ENCODE measurements around the gene CEACAM1.
"Not testable (repeated sequence)": the region's sequence is repeated elsewhere in the genome, so short reads cannot be mapped to it uniquely, and the experiment has no call there.

CEACAM1 gene

DNA sequence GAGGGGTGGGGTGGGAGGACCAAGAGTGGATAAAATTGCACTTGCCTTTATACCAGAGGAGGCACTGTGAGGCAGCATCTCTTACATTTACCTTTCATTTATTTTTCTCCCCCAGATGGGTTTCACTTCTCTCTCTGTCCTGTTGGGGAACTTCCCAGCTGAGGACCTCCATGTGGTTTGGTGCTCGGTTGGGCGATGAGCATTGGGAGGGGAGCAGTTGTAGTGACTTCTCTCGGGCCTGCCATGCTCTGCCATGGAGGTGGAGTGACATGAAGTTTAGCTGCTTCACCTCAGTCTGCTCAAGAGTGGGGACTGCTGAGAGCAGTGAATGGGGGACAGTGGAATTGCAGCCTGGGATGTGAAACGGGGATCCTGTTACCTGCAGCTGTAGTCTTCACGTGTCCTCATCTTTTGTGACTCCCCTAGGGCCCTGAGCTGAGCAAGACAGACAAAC, 62.4 kb downstream of the CEACAM1 start:
- no peak overlapping the region for H3K4me3 ChIP-seq (ENCODE audit: low read depth, low read length)
- TF ChIP-seq, protein P1, sequence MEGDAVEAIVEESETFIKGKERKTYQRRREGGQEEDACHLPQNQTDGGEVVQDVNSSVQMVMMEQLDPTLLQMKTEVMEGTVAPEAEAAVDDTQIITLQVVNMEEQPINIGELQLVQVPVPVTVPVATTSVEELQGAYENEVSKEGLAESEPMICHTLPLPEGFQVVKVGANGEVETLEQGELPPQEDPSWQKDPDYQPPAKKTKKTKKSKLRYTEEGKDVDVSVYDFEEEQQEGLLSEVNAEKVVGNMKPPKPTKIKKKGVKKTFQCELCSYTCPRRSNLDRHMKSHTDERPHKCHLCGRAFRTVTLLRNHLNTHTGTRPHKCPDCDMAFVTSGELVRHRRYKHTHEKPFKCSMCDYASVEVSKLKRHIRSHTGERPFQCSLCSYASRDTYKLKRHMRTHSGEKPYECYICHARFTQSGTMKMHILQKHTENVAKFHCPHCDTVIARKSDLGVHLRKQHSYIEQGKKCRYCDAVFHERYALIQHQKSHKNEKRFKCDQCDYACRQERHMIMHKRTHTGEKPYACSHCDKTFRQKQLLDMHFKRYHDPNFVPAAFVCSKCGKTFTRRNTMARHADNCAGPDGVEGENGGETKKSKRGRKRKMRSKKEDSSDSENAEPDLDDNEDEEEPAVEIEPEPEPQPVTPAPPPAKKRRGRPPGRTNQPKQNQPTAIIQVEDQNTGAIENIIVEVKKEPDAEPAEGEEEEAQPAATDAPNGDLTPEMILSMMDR (IDR thresholded peaks at IDR 0.05; ENCODE audit: borderline replicate concordance, insufficient read depth, low read depth, low read length), result peak; percentile 49; the same call in 1 of the 2 replicates

DNA sequence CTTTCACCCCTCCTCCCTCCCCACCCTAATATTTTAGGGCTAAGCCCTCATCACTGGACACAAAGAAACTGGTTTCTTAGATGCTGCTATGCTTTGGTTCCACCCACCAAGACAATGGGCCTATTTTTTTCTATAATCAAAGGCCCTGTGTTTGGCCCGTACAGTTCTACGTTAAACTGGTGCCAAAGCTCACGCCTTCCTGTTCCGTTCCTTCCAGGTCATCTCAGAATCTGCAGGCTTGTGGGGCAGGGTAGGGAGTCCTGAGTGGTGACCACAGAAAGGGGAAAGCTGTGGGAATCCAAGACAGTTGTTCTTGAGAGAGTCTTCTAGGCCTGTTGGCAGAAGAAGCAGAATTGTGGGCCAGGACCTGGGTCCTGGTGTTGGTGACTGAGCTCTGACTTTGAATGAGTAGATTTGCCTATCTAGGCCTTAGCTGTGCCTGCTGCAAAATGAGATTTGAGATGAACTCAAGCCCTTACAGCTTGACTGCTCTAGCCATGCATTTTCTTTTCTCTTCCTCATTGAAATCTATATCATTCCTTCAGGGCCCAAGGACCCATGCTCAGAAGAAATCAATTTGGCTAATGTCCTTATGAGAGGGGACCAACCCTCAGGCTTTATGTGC, 66.5 kb downstream of the CEACAM1 start:
- TF ChIP-seq, protein P1 (IDR thresholded peaks at IDR 0.05; ENCODE audit: borderline replicate concordance, insufficient read depth, low read depth, low read length), result no peak
- H3K4me3 ChIP-seq (ENCODE audit: low read depth, low read length), result no peak overlapping the region

DNA sequence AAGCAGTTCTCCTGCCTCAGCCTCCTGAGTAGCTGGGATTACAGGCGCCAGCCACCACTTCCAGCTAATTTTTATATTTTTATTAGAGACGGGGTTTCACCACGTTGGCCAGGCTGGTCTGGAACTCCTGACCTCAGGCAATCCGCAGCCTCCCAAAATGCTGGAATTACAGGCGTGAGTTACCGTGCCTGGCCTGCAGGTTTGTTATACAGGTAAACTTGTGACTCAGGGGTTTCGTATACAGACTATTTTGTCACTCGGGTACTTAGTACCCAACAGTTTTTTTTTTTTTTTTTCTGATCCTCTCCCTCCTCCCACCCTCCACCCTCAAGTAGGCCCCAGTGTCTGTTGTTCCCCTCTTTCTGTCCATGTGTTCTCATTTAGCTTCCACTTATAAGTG, 67.0 kb downstream of the CEACAM1 start:
- H3K4me3 ChIP-seq (ENCODE audit: low read depth, low read length), result not testable (repeated sequence)

DNA sequence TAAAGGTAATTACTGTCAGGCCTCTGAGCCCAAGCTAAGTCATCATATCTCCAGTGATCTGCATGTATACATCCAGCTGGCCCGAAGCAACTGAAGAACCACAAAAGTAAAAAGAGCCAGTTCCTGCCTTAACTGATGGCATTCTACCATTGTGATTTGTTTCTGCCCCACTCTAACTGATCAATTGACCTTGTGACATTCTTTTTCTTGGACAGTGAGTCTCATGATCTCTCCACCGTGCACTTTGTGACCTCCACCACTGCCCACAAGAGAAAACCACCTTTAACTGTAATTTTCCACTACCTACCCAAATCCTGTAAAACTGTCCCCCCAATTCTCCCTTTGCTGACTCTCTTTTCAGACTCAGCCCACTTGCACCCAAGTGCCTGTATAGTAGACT, 68.4 kb downstream of the CEACAM1 start:
- TF ChIP-seq, protein P1 (IDR thresholded peaks at IDR 0.05; ENCODE audit: borderline replicate concordance, insufficient read depth, low read depth, low read length), result no peak
- no peak overlapping the region for H3K4me3 ChIP-seq (ENCODE audit: low read depth, low read length)
